IMR-90 (cell line): ENCODE results near the gene XPC.

Experiments
- POLR2A ChIP-seq: IDR thresholded peaks from 2 replicates; pipeline ENCODE4 v1.6.1; 2012; ENCODE audit warnings: mild to moderate bottlenecking, low read depth, low read length
- SMC3 ChIP-seq: fragments of 150-350 bp; IDR thresholded peaks from 2 replicates; pipeline ENCODE4 v1.6.1; 2016; ENCODE audit warnings: low read depth, mild to moderate bottlenecking, antibody characterized with exemption, low read length, moderate library complexity
- TF ChIP-seq, protein P1 (sequence below): conservative IDR thresholded peaks from 2 replicates; pipeline ENCODE4 v1.5.1; 2012; ENCODE audit warnings: mild to moderate bottlenecking, low read depth, low read length, improper control_type of control experiment
- TF ChIP-seq, protein P2 (sequence below): fragments of 150-350 bp; IDR thresholded peaks from 2 replicates; pipeline ENCODE4 v1.6.1; 2016; ENCODE audit warnings: low read depth, mild to moderate bottlenecking, low read length, moderate library complexity, borderline replicate concordance

DNA sequence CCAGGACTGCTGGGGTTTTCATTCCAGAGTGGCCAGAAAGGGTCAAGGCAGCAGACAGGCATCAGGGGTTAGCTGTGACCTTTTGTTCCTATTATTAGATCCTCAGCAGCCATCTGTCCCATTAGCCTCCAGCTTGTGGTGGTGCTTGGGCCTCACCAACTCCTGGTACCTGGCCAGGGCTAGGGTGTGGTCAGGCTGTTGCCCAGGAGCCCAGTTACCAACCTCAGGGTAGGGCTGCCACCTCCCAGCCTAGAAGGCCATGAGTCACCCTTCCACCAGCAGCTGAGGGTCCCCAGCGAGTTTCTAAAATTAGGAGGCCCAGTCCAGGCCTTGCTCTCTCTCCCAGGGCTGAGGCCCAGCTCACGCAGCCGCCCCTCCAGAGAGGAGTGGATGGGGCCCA lies 41.4 kb downstream of the XPC start:
- TF ChIP-seq, protein P1, sequence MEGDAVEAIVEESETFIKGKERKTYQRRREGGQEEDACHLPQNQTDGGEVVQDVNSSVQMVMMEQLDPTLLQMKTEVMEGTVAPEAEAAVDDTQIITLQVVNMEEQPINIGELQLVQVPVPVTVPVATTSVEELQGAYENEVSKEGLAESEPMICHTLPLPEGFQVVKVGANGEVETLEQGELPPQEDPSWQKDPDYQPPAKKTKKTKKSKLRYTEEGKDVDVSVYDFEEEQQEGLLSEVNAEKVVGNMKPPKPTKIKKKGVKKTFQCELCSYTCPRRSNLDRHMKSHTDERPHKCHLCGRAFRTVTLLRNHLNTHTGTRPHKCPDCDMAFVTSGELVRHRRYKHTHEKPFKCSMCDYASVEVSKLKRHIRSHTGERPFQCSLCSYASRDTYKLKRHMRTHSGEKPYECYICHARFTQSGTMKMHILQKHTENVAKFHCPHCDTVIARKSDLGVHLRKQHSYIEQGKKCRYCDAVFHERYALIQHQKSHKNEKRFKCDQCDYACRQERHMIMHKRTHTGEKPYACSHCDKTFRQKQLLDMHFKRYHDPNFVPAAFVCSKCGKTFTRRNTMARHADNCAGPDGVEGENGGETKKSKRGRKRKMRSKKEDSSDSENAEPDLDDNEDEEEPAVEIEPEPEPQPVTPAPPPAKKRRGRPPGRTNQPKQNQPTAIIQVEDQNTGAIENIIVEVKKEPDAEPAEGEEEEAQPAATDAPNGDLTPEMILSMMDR = no peak
- TF ChIP-seq, protein P2, sequence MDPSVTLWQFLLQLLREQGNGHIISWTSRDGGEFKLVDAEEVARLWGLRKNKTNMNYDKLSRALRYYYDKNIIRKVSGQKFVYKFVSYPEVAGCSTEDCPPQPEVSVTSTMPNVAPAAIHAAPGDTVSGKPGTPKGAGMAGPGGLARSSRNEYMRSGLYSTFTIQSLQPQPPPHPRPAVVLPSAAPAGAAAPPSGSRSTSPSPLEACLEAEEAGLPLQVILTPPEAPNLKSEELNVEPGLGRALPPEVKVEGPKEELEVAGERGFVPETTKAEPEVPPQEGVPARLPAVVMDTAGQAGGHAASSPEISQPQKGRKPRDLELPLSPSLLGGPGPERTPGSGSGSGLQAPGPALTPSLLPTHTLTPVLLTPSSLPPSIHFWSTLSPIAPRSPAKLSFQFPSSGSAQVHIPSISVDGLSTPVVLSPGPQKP = no peak
- TF ChIP-seq SMC3 = no peak
- TF ChIP-seq POLR2A = no peak
